Measurements from ENCODE around the gene EHD3. TPM values are rescaled to one million over a fixed set of nuclear protein-coding genes. Genes with fewer than 3 reads are reported as not detected.
A peak's percentile ranks its signal among the peaks of the same experiment; 100 is the strongest.

The EHD3 gene
- total RNA-seq, 1 donor from 2014 or later: 26.6 TPM

DNA sequence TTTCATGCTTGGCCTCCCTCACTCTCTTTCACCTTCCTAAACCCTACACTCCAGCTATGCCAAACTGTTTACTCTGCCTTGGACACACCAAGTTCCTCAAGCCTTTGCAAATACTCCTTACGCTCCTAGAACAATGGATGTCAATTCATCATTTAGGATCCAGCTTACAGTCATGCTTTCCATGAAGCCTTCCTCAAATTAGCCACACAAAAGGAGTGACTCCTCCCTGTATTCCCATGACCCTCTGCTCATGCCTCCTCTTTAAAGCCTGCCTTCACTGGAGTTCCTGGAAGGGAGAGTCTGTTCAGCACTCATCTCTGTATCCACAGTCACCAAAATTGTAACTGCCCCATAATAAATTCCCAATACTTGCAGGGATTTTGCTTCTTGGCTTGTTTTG is 721 bp upstream of the EHD3 start:
- intact Hi-C loops (cut with DNase I): no loop called here
- DNase-seq (ENCODE audit: low spot score): no peak

DNA sequence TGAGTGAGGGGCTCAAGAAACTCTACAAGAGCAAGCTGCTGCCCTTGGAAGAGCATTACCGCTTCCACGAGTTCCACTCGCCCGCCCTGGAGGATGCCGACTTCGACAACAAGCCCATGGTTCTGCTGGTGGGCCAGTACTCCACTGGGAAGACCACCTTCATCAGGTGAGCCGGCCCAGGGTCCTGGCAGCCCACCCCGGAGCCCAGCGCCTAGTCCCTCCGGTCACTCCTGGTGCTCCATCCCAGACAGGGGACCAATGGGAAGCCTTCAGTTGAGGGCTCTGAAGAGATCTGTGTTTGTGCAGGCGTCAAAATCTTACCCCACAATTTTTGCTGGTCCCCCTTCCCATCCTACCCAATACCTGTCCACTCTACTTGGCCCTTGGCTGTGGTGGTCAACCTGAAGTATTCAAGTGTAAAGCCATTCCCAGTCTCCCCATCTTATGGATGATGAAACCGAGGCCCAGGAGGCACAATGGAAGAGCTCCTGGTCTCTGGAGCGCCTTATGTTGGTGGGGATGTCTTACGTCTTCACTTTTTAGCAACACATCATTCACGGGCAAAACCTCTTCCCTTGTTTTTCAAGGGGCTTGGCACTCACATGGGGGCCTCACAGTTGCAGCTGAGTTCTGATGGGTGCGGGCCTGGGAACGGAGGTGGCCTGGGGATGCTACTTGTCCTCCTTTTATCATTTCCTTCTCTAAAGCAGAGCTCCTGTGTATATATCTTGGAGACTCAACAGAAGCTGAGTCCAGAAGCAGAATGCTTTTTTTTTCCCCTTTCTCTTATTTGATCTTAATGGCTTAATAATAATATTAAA is 941 bp downstream of the EHD3 start:
- intact Hi-C loops (cut with DNase I): loop anchor here (2.0 kb wide), 2 partner anchors 62 to 98 kb away; no protein-coding TSS in a partner anchor
- peak; percentile 35 for DNase-seq (ENCODE audit: low spot score)

DNA sequence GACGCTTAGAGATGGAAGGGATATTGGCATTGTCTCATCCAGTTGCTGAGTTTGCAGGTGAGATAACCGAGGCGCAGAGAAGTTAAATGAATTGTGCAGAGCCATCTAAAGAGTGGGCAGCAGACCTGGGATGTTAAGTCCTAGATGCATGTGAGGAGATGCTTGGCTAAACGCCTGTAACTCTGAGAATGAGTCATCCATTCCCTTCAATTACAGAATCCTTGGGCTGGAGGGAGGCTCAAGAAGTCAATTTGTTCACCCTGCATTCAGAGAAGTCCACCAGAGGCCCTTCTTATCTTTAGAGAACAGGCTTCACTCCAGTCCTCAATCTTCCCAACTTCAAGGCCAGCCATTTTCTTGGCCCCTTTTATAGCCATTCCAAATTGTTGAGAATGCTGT is 1.6 kb downstream of the EHD3 start:
- intact Hi-C loops (cut with DNase I): loop anchor here (2.0 kb wide), 2 partner anchors 61 to 97 kb away; no protein-coding TSS in a partner anchor
- DNase-seq (ENCODE audit: low spot score): peak; percentile 43

DNA sequence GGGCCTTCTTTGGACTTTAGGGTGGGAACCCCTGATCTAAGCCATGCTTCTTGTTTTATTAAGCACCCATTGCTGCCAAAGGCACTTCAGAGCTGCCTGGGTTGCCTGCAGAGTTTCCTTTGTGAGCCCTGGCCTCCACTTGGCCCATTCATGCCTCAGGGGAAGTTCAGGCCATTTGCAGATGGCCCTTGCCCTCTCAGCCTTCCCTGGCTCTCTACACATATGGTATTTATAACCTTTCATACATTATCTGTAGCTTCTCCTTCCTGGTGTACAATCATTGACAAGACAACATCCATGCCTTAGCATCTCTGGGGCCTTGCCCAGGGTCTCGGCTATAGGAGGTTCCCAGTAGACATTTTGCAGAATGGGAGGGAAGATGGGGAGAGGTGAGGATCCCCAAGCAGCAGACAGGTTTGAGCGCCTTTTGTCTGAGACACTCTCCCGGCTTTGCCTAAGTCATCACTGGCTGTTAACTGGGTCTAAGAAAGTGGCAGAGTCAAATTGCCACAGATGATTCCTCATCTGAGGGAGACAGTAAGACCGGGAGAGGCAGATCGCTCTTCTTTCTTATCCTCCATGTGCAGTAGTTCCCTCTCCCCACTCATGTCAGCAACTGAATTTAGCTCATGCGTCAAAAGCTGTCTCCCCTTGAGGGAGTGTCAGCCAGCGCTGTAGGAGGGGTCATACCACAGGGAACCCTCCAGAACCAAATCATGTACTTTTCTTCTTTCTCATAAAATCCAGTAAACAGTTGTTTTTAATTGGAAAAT is 2.7 kb downstream of the EHD3 start:
- intact Hi-C loops (cut with DNase I): no loop called here
- peak; percentile 66 for DNase-seq (ENCODE audit: low spot score)

DNA sequence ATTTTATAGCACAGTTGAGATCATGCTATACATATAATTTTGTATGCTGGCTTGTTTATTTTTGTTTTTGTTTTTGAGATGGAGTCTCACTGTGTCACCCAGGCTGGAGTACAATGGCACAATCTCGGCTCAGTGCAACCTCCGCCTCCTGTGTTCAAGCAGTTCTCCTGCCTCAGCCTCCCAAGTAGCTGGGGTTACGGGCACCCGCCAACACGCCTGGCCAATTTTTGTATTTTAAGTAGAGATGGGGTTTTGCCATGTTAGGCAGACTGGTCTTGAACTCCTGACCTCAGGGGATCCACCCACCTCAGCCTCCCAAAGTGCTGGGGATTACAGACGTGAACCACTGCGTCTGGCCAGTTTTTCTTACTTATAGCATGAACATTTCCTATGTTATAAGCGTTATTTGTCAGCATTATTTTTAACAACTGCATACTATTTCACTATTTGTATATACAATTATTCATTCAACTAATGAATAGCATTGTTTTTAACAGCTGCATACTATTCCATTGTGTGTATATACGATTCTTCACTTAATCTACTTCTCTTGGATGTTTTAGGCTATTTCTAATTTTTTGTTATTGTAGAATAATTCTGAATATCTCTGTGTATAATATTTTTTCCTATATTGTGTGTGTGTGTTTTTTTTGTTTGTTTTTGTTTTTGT is 3.5 kb downstream of the EHD3 start:
- intact Hi-C loops (cut with DNase I): loop anchor here (2.0 kb wide), 1 partner anchor 85 kb away; no protein-coding TSS in a partner anchor
- peak; percentile 68 for DNase-seq (ENCODE audit: low spot score)

DNA sequence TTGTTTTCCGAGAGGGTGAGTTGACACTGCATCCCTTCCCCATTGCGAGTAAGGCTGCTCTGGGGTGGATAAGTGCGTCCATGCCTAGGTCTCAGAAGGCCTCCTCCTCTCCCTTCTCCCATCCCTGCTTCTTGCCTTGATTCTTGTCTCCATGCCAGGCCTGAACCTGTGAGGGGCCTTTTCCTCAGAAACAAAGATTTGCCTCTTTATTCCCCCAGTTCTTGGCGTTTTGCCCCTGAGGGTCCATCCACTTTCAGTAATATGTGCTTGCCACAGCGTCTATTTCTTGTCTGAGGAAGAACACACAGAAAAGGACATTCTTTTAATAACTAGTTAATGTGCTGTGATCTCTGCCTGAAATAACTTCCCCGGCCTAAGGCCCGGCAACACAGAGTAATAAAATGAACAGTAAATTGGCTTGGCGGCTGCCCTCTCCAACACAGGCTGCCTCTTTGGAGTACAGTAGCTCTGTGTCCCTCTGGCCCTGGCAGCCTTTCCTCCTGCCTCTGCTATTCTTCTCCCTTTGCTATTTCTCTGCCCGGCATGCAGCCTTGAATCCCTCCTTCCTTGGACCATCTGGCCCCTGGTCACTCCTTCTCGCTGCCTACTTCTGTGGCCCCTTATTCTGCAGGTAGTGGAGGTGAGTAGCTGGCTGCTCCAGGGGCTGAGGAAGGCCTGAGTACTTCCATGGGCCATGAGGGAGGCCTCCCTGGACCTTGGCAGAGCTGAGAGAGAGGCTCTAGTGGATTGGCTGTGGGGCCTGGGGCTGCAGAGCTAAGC is 4.4 kb downstream of the EHD3 start:
- intact Hi-C loops (cut with DNase I): loop anchor here (2.0 kb wide), 1 partner anchor 84 kb away; no protein-coding TSS in a partner anchor
- peak; percentile 53 for DNase-seq (ENCODE audit: low spot score)

DNA sequence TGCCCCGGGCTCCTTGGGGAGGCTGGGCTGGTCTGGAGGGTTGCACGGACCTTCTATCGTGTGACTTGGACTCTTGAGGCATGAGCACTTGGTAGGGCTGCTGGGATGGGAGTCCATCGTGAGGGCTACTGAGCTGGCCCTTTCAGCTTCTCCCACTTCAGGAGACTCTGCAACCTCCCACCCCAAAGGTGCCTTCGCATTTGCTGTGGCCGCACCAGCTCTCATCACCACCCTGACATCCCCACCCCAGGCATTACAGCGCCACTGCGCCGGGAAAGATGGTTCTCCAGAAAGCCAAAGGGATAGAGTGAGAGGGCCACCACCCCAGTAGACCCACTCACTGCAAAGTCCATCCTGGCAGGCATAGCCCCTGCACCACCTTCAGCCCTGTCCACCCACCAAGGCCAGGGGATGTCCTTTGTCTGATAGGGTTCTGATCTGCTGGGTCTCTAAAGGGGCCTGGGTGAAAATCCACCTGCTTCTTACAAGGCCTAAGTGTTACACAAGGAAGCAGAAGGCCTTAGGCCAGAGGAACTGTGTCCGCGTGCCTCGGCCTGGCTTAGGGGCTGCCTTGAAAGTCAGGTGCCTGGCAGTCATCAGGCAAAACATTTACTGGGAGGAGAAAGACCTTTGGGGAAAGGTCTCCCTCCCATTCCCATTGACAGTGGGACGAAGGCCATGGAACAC is 5.1 kb downstream of the EHD3 start:
- intact Hi-C loops (cut with DNase I): loop anchor here (2.0 kb wide), 1 partner anchor 84 kb away; no protein-coding TSS in a partner anchor
- peak; percentile 74 for DNase-seq (ENCODE audit: low spot score)

DNA sequence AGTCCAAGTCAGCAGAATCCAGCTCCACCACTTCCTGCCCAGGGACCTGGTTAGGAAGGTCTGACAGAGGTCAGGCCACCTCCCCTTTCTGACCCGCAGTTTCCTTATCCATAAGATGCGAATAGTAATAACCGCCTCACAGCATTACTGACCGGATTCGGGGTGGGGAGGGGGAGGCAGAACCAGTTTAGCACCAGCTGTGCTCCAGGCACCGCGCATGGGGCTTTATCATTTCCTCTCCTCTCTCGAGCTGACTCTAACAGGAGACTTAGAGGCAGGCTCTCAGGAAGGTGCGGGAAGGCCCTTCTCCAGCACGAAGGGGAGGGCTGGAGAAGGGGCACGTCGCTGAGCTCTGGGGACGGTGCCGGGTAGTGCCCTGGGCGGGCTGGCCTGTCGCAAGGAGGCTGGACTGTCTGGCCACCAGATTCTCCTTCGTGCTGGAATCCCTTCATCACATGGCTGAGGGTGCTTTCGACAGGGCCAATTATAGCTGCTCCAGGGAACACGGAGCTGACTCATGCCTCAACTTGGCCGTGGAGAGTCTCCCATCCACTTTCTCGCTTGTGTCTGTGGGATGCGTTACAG is 5.7 kb downstream of the EHD3 start:
- intact Hi-C loops (cut with DNase I): loop anchor here (2.0 kb wide), 1 partner anchor 83 kb away; no protein-coding TSS in a partner anchor
- DNase-seq (ENCODE audit: low spot score): peak; percentile 92

DNA sequence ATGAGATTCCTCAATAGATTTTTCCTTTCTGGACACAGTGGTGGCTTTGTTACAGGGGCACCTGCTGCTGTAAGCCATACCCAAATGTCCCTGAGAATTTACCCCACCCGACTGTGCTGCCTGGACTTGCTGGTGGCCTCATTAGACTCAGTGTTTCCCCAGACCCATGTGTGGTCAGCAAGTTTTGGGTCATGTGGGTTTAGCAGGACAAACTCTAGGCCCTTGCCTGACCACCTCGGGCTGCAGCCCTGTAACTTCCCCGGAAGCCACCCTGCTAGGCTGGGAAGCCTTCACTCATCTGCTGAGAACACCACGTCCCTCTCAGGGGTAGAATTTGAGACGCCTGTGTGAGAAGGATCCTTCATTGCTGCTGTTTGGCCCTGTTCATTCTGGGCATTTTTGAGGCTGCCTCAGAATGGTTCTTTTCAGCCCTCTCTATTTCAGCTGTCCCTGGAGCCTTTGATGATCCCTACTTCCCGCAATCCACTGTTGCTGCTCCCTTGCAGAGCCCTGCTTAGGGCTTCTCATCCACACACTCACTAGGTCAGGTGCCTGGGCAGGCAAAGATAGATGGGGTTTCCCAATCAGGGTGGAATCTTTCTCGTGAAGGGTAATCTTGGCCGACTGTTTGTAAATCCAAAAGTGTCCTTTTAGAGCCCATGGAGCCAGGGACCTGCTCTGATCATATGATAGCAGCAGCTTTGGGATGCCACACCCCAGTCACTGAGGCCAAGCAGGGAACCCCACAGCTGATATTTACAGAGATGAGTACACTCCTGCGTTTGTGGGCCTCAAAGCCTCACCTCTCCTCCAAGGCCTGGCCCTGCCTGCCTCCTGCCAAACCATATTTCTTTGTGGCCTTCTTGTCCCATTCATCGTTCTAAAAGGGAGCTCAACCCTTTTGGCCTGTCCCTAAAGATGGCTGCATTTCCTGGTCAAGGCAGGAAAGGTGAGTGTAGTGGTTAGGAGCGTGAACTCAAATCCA is 6.7 kb downstream of the EHD3 start:
- intact Hi-C loops (cut with DNase I): no loop called here

DNA sequence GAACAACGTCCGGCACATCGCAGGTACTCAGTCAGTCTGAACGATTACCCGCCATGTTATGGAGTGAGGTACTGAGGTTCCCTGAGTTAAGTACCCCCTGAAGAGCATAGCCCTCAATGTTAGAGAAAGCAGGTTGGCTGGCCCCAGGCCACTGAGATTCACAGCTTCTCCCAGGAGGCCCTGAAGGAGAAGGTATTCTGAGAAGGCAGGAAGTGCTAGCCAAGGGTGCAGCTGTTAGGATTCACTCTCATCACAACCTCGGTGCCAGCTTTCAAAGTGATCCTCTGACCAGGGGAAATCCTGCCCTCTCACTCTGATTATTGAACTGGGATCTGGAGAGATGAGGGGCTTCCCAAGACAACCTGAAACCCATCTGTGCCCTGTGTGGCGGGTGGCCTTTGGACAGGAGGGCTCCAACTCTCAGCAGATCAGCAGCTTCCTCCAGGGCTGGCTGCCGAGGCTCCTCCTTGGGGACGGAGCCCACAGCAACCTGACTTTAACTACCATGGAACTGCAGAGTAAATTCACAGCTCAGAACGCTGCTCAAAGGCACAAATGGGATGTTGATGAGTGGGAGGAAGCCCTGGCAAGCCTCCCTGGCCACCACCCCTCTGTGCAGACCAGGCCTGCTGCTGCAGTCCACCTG is 7.8 kb downstream of the EHD3 start:
- DNase-seq (ENCODE audit: low spot score): peak; percentile 68
- intact Hi-C loops (cut with DNase I): no loop called here

More for the DNA sequence above, 6.7 kb downstream of the EHD3 start:
- DNase-seq (ENCODE audit: low spot score): peak; percentile 67

DNA sequence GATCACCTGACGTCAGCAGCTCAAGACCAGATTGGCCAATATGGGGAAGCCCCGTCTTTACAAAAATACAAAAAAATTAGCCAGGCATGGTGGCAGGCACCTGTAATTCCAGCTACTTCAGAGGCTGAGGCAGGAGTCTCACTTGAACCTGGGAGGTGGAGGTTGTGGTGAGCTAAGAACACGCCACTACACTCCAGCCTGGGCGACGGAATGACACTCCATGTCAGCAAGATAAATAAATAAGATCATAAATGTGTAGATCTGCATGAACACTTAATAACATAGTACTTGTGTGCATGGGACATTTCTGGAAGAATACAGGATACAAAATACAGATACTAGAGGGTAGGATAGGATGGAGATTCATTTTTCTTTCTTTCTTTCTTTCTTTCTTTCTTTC is 9.1 kb downstream of the EHD3 start:
- intact Hi-C loops (cut with DNase I): no loop called here
- no peak for DNase-seq (ENCODE audit: low spot score)

DNA sequence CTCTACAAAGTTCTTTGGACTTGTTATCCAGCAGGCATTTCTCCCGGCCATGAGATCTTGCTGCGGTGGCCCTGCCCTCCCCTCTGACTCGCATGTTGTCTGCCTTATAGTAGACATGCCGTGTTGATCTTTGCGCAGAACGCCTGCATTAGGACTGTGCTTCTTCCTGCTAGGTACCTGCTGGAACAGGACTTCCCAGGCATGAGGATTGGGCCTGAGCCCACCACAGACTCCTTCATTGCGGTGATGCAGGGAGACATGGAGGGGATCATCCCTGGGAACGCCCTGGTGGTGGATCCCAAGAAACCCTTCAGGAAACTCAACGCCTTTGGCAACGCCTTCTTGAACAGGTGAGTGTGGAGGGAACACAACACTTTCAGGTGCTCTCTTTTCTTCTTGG is 10.1 kb downstream of the EHD3 start:
- DNase-seq (ENCODE audit: low spot score): peak; percentile 62
- intact Hi-C loops (cut with DNase I): no loop called here

DNA sequence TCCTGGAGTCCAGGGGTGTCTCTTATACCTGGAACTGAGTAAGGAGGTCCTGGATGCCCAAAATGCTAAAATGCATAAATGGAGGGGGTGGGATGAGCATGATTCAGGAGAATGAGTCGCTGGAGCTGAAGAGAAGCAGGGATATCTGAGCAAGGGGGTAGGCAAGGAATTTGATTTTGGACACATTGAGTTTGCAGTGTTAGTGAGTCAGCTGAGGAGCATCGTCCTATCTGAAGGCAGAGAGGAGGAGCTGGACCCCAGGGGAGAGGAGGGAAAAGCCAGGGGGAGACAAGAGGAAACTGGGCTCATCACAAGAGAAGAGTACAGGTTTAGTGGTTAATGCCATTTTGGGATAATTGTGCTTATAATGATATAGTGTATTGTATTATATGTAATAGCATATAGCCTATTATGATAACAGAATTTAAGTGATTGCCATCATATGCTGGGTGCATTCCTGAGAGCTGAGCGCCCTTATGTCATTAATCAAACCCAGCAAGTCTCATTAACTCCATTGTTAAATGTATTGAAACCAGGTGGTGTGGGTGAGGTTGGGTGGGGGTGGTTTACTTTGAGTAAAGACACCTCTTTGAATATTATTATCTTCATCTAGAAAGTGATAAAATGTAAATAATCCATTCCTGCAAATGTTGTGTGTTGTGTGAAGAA is 12.4 kb downstream of the EHD3 start:
- DNase-seq (ENCODE audit: low spot score): peak; percentile 10
- intact Hi-C loops (cut with DNase I): no loop called here

DNA sequence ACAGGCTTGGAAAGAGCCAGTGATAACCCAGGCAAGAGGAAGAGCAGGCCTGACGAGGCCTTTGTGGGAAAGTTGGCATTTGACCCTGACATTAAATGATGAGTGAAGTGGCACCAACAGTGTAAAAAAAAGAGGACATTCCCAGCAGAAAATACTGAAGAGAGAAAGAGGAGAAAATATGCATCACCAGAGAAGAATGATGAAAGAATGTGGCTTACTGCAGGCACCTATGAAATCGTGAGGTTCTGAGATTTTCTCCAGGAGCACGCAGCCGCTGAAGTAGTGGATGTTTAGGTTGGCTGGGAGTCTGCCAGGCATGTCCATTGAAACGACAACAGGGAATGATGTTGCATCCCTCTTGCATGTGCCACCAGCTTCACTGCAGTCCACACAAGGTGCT is 13.8 kb downstream of the EHD3 start:
- intact Hi-C loops (cut with DNase I): no loop called here
- no peak for DNase-seq (ENCODE audit: low spot score)

DNA sequence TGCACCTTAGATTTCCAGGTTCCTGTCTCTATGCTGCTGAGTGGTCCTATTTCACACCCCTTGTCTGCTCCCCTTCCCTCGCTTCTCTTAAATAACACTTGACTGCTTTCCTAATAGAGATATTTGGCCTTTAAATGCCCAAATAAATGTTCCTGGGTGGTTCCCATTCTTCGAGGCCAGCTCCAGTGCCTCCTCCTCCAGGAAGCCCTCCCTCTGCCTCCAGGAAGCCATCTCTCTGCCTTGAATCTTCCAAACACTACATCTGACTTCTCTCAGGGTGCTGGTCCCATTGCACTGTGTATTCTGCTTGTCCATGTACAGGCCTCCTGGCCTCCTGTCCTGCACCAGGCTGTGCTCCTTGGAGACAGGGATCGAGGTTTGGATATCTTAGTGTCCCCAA is 14.2 kb downstream of the EHD3 start:
- intact Hi-C loops (cut with DNase I): no loop called here

More for the DNA sequence above, 14.2 kb downstream of the EHD3 start:
- DNase-seq (ENCODE audit: low spot score): peak; percentile 63
